Measurements from ENCODE around the gene STOML1. TPM values are rescaled to one million over a fixed set of nuclear protein-coding genes. Genes with fewer than 3 reads are reported as not detected.
"Not testable (repeated sequence)": the region's sequence is repeated elsewhere in the genome, so short reads cannot be mapped to it uniquely, and the experiment has no call there.

The STOML1 gene
- total RNA-seq, 1 donor from 2014 or later = 9.7 TPM

DNA sequence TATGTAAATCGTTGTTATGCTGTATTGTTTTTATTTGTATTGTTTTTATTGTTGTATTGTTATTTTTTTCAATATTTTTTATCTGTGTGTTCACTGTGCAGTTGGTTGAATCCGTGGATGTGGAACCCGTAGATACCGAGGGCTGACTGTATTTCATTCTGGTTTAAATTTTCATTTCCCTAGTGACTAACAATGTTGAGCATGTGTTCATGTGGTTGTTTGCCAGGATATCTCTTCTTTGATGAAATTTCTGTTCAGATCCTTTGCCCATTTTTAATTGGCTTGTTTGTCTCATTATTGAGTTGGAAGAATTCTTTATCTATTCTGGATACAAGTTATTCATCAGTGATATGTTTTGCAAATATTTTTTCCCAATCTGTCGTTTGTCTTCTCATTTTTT is 29.7 kb downstream of the STOML1 start:
- TF ChIP-seq, protein P1, sequence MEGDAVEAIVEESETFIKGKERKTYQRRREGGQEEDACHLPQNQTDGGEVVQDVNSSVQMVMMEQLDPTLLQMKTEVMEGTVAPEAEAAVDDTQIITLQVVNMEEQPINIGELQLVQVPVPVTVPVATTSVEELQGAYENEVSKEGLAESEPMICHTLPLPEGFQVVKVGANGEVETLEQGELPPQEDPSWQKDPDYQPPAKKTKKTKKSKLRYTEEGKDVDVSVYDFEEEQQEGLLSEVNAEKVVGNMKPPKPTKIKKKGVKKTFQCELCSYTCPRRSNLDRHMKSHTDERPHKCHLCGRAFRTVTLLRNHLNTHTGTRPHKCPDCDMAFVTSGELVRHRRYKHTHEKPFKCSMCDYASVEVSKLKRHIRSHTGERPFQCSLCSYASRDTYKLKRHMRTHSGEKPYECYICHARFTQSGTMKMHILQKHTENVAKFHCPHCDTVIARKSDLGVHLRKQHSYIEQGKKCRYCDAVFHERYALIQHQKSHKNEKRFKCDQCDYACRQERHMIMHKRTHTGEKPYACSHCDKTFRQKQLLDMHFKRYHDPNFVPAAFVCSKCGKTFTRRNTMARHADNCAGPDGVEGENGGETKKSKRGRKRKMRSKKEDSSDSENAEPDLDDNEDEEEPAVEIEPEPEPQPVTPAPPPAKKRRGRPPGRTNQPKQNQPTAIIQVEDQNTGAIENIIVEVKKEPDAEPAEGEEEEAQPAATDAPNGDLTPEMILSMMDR (conservative IDR thresholded peaks at IDR 0.05) = no peak
- Mint-ChIP-seq H3K4me1 (peaks cover 22% of the 10 kb centered on the region), H3K27me3 (ENCODE audit: low read depth) (no peaks in the 10 kb centered on the region), H3K9me3 (no peaks in the 10 kb centered on the region), H3K4me3 (no peak overlapping the region), H3K27ac (ENCODE audit: unreplicated experiment) (no peak overlapping the region), H3K36me3 (ENCODE audit: low read depth) (no peaks in the 10 kb centered on the region)
- DNase-seq (ENCODE audit: low read depth, low spot score) = no peak

DNA sequence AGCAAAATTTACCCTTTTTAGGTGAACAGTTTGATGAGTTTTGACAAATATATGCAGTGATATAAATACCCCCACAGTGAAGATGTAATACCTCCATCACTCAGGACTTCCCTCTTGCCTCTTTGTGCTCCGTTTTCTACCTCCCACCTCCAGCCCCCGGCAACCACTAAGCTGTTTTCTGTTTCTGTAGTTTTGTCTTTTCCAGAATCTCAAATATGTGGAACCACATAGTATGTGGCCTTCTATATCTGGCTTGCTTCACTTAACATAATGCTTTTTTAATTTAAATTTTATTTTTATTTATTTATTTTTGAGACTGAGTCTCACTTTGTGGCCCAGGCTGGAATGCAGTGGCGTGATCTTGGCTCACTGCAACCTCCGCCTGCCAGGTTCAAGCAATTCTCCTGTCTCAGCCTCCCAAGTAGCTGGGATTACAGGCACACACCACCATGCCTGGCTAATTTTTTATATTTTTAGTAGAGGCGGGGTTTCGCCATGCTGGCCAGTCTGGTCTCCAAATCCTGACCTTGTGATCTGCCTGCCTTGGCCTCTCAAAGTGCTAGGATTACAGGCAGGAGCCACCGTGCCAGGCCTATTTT is 31.5 kb downstream of the STOML1 start:
- not testable (repeated sequence) for DNase-seq (ENCODE audit: low read depth, low spot score); H3K27me3 Mint-ChIP-seq (ENCODE audit: low read depth); H3K4me3 Mint-ChIP-seq; H3K36me3 Mint-ChIP-seq (ENCODE audit: low read depth); H3K27ac Mint-ChIP-seq (ENCODE audit: unreplicated experiment); H3K9me3 Mint-ChIP-seq
- peaks cover 10% of the 10 kb centered on the region for H3K4me1 Mint-ChIP-seq

DNA sequence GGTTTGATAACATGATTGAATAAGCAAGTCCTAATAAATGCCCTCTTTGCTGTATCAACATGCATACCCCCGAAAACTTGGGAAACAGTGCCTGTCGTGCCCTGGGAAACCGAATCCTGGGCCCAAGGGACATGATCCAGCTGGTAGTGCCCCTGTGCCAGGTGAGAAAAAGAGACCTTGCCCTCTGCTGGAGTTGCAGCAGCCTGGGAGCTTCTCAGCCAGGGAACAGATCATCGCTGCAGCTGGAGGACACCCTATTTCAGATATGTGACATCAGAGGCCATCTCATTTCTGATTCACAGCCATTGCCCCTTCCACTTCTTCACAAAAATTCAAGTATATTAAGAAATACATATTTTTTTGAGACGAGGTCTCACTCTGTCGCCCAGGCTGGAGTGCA is 32.3 kb downstream of the STOML1 start:
- Mint-ChIP-seq H3K27me3 (ENCODE audit: low read depth) (no peaks in the 10 kb centered on the region), H3K36me3 (ENCODE audit: low read depth) (no peaks in the 10 kb centered on the region), H3K4me3 (no peak overlapping the region), H3K4me1 (peaks cover 3% of the 10 kb centered on the region), H3K27ac (ENCODE audit: unreplicated experiment) (no peak overlapping the region), H3K9me3 (no peaks in the 10 kb centered on the region)
- TF ChIP-seq, protein P1 (conservative IDR thresholded peaks at IDR 0.05) = no peak
- no peak for DNase-seq (ENCODE audit: low read depth, low spot score)

DNA sequence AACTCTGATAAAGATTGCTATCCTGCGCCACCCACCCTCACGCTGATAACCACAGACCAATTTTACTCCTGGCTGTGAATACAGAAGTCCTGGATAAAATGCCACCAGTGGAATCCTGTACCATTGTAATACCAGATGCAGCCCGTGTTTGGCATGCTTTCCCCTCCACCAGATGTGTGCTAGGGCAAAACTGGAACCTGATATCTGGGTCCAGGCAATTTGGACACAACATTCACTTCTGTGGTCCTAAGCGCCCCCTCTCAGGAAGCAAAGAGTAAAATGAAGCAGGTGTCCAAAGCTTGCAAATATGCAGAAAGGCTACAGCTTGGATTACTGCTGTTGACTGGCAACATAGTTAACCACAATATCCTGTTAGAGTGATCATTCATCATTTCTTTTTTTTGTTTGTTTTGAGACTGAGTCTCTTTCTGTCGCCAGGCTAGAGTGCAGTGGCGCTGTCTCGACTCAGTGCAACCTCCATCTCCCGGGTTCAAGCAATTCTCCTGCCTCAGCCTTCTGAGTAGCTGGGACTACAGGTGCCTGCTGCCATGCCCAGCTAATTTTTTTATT is 33.0 kb downstream of the STOML1 start:
- H3K4me1 Mint-ChIP-seq = no peaks in the 10 kb centered on the region
- H3K27ac Mint-ChIP-seq (ENCODE audit: unreplicated experiment) = no peak overlapping the region
- H3K27me3 Mint-ChIP-seq (ENCODE audit: low read depth) = no peaks in the 10 kb centered on the region
- no peak for DNase-seq (ENCODE audit: low read depth, low spot score)
- TF ChIP-seq, protein P1 (conservative IDR thresholded peaks at IDR 0.05) = no peak
- no peak overlapping the region for H3K4me3 Mint-ChIP-seq
- no peaks in the 10 kb centered on the region for H3K36me3 Mint-ChIP-seq (ENCODE audit: low read depth)
- no peaks in the 10 kb centered on the region for H3K9me3 Mint-ChIP-seq

DNA sequence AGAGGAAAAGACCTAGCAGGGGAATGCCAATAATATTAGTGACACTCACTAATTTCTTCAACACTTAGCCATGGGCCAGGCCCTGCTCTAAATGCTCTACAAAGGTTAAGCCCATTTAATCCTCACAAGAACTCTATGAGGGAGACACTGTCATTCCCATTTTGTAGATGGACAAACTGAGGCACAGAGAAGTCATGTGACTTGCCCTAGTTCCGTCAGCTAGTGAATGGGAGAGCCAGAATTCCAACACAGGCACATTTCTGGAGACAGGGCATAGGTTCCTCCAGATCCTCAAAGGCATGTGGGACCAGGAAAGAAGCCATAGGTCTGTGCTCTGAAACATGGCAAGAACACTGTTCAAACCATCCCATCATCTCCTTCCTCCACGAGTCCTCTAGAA is 34.3 kb downstream of the STOML1 start:
- DNase-seq (ENCODE audit: low read depth, low spot score) = no peak
- H3K27me3 Mint-ChIP-seq (ENCODE audit: low read depth) = no peaks in the 10 kb centered on the region
- no peak overlapping the region for H3K27ac Mint-ChIP-seq (ENCODE audit: unreplicated experiment)
- TF ChIP-seq, protein P1 (conservative IDR thresholded peaks at IDR 0.05) = no peak
- H3K4me3 Mint-ChIP-seq = no peak overlapping the region
- no peaks in the 10 kb centered on the region for H3K9me3 Mint-ChIP-seq
- H3K4me1 Mint-ChIP-seq = no peaks in the 10 kb centered on the region
- no peaks in the 10 kb centered on the region for H3K36me3 Mint-ChIP-seq (ENCODE audit: low read depth)

DNA sequence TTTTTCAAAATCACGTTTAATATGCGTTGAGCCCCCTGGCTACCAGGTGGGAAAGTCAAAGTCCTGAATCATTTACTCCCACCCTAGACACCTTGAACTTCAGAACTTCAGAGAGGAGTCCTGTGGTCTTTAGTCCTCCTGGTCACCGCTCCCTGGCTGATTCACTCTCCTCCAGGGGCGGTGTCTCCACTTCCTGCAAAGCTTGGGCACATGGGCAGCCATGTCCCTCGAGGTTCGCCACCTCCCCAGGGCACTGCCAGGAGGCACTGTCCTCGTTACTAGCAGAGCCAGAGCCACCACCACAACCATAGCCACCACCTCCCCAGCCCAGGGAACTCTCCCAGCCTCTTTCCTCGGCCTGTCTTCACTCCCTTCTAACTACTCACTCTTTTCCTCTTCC is 34.8 kb downstream of the STOML1 start:
- Mint-ChIP-seq H3K27me3 (ENCODE audit: low read depth) (no peaks in the 10 kb centered on the region), H3K4me3 (no peak overlapping the region), H3K9me3 (no peaks in the 10 kb centered on the region), H3K4me1 (no peaks in the 10 kb centered on the region), H3K27ac (ENCODE audit: unreplicated experiment) (no peak overlapping the region), H3K36me3 (ENCODE audit: low read depth) (no peaks in the 10 kb centered on the region)
- TF ChIP-seq, protein P1 (conservative IDR thresholded peaks at IDR 0.05) = no peak
- DNase-seq (ENCODE audit: low read depth, low spot score) = no peak

Measured in neural crest cell (in vitro differentiated cells).